GM21825 (cell line): ENCODE data around the gene SYAP1.
"Not testable (repeated sequence)": the region's sequence is repeated elsewhere in the genome, so short reads cannot be mapped to it uniquely, and the experiment has no call there.

ENCODE experiments used
- ATAC-seq: cut with Tn5 transposase; IDR thresholded peaks from one replicate; pipeline ENCODE4 v1.9.1; 2021; ENCODE audit warnings: mild to moderate bottlenecking, moderate library complexity; ENCODE audit not compliant: unreplicated experiment

Gene SYAP1

DNA sequence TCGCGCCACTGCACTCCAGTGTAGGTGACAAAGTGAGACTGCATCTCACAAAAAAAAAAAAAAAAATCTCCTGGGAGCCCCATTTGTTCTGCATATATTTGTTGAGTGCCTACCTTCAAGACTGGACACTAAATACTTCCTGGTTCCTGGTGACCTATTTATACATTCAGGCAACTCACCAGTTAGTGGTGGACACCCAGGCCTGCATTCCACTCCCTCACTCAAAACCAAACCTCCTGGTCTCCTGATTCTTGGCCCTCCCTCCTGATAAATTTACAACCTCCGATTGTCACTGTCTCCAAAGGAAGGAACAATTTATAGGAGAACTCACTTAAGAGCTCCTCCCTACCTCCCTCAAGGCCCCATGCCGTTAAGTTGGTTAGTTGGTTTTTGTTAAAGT is 3.1 kb downstream of the SYAP1 start:
- no peak for ATAC-seq

DNA sequence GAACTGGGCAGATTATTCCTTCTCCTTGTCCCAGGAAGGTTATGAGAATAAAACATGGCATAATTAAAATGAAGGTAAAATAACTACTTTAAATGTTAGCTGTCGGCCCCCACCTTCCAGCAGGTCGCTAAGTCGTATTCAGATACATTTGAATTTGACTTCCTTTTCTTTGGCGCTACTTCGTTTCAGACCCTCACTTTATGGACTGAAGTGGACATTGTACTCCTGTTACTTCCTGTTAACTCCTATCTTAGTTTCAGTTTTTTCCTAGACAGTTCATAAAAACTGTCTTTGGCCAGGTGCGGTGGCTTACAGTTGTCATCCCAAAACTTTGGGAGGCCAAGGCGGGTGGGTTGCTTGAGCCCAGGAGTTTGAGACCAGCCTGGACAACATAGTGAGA is 5.7 kb downstream of the SYAP1 start:
- no peak for ATAC-seq

DNA sequence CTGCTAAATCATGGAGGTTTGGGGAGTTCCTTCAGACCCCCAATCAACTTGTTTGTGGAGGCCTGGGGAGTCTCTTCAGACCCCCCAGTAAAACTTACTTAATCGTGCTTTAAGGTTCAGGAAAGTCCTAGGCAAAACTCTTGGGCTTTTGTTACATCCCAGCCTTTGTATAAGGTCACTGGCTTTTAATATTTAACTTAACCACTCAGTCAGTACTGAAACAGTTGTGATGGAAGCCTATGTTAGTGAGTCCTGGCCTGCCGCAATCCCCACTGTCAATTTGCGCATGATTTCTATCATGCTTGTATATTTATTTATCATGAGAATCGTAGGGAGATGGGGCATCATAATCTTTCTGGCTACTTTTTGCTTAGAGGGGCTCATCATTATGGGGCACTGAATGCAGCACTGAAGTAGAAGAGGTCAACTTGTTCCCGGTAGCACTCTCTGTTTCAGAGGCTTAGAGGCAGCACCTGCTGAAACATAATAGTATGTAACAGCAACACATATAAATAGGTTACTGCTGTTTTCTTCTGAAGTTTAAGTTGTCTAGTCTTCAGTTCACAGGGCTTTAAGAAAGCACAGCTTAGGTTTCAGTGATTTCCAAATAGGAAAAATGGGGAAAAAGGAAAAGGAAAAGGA is 7.1 kb downstream of the SYAP1 start:
- peak; percentile 85 for ATAC-seq

DNA sequence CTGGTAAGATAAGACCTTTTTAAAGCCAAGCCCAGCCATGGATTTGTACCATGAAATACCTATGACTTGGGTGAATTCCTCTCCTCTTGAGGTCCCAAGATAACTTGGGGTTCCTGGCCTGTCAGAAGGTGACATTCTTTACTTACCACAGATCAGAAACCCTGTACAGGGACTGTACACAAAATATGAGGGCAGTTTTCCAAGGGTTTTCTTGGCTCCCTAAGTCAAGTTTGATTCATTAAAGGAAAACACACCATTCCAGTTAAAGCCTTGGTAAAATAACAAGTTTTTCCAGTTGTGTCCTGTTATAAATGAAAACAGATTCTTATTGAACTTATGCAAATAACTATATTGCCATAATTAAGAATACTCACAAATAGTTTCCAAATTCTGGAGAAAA is 8.2 kb downstream of the SYAP1 start:
- ATAC-seq = no peak

DNA sequence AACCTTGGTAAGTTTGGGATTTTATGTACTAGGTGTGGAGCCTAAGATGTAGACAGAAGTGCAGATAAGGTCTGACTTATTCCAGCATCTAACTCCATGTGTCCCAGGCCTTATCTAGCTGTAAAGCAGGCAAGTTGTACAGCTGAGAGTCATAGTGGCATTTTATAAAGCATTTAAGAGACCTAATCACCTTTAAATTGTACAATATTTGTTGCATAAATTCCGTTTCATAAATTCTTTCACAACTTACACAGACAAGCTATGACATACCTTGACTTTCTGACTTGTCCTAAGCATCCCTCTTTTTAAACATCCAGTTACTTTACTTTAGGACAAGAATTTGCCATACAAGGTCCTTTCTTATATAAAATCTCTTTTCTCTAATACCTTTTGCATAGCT is 11.0 kb downstream of the SYAP1 start:
- ATAC-seq = no peak

DNA sequence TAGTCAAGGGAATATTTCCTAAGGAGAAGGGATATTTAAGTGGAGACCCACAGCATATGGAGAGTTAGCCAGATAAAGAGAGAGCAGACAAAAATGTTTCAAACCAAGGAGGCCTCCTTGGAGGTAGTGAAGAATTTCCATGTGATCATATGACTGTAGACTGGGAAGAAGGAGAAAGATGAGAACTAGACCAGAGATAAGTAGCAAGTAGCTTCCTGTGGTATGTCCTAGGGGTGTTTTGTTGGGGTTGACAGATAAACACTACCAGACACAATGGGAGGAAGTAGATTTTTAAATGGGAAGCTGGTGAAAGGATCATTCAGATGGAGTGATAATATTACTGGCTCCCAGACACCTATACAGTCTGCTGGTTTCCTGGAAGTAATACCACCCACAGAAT is 13.6 kb downstream of the SYAP1 start:
- ATAC-seq = no peak

DNA sequence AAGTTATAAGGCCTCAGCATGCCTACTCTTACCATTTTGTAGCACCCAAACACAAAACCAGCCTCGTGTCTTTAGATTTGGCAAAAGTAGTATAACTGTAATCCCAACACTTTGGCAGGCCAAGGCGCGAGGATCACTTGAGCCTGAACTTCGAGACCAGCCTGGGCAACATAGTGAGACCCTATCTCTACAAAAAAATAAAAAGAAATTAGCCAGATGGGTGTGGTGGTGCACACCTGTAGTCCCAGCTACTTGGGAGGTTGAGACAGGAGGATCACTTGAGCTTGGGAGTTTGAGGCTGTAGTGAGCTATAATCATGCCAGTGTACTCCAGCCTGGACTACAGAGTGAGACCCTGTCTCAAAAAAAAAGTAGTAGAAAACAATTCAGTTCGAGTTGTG is 17.6 kb downstream of the SYAP1 start:
- no peak for ATAC-seq

DNA sequence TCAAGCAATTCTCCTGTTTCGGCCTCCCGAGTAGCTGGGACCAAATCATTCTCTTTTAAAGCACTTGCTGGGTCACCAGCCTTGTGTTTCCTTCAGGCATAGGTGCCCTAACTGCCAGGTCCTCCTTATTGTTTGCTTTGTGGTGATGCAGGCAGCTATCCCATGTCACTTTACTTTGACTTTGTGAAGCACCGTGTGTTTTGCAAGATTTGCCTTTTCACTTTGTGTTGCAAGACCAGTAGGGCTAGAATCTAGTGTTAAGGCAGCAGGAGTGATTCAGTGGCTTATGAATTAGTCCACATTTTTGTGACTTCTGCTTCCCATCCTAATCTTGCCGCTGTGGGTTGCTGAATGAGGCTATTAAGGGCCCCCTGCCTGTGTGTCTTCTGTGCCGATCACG is 20.2 kb downstream of the SYAP1 start:
- no peak for ATAC-seq

DNA sequence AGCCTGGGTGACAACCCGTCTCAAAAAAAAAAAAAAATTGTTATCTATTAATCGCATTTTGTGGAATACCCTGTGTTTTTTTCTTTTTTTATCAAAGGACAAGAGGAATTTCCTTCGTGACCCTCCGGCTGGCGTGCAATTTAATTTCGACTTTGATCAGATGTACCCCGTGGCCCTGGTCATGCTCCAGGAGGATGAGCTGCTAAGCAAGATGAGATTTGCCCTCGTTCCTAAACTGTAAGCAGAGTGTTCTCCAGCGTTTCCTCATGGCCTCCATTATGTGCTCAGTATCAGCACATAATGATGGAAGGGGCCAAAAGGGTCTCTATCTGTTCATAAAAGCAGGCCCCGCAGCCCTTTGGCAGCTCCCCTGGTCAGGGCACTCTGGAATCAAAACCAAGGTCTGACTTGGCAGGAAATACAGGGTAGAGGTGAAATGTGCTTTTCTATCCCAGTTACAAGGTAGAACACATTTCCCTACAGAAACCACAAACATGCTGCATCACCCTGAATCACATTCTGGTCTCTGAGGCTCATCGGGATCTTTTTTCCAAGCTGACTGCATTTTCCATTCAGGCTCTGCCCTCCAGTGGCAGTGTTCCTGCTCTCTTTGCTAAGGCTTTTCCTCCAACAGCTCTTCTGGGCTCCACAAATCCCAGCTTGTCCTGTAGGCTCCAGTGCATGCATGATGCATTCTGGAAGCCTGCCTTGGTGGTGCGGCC is 24.4 kb downstream of the SYAP1 start:
- no peak for ATAC-seq

DNA sequence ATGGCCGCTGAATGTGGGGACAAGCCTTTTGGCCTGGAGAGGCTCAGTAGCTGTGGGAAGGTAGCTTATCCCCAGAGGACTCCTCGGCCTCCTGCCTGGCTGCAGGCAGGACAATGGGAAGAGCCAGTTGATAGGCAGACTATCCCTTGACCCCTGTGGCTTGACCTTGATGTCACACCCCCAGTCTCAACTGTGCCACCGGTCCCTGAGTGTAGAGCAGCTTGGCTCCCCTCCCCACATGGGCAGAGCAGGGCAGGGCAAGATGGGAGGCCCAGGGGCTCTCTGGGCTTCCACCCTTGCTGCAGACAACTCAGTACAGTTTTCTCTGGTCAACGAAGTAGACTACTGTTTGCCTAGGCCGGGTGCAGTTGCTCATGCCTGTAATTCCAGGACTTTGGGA is 25.7 kb downstream of the SYAP1 start:
- ATAC-seq = no peak

DNA sequence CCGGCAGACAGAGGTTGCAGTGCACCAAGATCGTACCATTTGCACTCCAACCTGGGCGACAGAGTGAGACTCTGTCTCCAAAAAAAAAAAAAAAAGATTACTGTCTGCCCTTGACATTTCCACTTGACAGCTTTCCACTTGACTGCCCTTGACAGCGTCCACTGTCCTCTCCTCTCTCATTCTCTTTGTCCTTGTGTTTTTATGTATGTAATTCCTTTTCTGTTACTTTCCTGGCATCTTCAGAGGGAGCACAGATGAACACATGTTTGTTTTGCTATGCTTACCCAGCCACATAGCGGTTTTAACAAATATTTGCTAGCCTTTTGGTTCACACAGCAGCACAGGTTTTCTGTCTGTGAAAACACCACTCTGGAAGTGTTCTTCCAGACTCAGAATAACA is 26.2 kb downstream of the SYAP1 start:
- no peak for ATAC-seq

DNA sequence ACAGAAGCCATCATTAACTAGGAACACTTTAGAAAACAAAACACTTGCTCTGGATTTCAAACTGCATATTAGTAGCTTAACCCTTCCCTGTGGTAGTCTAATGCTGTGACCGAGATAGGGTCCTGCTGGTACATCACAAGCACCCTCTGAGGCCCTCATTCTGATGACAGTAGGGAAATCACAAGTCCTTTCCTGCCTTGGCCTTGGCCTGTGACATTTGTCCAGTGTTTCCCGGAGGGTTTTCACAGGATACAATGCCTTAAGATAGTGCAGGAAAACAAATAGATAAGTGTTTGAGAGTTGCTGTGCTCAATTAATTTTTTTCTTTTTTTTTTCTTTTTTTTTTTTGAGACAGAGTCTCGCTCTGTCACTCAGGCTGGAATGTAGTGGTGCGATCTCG is 29.0 kb downstream of the SYAP1 start:
- ATAC-seq = no peak

DNA sequence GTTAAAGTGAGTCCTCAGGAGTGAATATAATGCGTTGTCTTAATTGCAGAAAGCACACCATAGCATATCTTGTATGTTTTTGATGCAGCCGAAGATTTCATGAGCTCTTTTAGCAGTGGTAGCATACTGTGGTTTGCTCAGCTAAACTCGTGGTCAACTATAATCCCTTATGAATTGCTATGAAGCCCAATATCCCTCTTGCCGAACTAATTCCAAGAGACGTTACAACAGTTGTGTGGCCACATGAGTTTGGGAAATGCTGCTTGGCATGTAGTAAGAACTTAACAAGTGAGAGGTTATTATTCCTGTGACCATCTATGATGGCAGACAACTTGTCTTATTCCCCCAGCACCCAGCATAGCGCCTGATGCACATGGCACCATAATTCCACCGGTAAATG is 30.7 kb downstream of the SYAP1 start:
- ATAC-seq = no peak

DNA sequence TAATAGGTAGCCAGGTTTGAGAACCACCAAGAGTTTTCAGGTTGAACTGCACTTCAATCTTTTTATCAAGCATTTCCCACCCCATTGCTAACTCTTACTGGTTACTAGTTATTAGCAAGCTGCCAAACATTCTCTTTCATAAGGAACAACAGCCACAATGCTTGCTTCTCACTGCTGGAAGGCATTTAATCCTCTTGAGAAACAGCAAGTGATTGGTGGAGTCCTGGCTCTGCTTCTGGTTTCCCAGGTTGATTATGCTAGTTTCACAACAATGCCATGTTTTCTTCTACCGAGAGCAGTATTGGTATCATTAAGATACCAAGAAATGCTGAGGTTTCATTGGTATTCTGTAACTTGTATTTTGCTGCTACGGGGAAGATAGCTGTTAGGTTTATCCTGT is 34.6 kb downstream of the SYAP1 start:
- no peak for ATAC-seq

DNA sequence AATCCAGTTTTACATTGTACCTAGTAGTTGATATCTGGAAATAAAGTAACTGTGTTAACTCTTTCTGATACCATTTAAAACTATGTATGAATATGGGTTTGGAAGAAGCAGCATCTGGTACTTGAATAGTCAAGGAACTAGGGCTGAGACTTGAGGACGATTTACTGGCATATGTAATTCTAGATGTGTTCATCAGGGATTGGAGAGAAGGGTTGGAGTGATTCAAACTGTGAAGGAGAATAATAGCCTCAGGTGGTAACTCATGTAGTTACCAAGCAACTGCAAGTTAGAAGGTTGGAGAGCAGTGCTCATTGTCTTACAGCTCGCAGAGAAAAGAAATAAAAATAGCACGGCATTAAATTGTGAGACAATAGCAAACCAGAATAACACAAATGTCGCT is 37.3 kb downstream of the SYAP1 start:
- ATAC-seq = no peak

DNA sequence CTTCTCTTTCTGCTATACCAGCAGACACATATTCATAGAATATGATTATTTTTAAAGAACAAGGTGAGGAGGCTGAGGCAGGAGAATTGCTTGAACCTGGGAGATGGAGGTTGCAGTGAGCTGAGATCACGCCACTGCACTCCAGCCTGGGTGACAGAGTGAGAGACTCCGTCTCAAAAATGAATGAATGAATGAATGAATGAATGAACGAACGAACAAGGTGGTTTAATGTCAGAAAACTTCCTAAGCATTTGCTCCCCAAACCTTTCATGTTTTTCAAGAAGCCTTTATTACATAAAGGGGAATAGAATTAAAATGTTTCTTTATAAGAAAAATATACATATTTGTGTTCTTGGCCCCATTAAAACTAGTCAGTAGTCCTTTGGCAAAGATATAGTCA is 42.1 kb downstream of the SYAP1 start:
- not testable (repeated sequence) for ATAC-seq

DNA sequence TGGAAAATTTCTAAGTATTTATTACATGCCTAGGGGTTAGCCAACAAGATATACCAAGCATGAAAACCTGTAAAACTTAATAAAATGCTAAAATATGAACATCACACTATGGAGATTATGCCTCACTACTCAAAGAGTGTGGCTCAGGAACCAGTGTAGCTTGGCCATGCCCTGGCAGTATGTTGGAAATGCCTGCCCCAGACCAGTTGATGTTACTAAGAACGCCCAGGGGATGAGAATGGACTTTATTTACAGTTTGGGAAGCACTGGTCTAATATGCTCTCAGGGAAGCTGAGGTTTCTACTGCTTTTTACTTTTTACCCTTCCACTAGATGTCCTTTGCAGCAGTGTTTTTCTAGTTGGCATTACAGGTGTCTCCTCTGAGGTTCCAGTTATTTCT is 43.2 kb downstream of the SYAP1 start:
- ATAC-seq = no peak

DNA sequence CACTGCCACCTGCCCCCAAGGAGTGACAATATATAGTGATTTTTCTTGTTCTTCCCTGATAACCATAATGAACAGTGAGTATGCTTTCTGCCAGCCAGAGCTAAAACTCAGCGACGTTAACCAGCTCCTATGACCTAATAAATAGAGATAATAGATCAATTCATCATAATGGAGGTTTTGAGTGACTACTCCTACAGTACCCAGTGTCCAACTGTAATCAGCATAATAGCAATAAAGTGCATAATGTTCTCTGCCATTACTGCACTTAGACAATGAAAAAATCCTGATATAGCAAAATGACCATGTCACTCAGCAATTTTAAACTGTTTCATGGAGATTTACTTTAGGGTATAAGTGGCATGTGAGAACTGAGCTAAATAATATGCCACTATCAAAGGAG is 46.2 kb downstream of the SYAP1 start:
- no peak for ATAC-seq

DNA sequence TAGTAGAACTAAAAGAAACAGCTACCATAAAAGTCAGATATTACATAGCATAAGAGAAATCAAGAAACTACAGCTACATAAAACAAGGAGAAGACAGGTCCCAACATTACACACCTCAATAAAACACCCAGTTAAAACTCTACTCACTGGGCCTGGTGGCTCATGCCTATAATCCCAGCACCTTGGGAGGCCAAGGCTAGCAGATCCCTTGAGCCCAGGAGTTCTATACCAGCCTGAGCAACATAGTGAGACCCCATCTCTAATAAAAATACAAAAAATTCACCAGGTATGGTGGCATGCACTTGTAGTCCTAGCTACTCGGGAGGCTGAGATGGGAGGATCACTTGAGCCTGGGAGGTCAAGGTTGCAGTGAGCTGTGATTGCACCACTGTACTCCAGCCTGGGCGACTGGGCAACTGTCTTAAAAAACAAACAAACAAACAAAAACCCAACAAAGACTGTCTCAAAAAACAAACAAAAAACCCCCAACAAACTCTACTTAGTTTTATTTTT is 51.6 kb downstream of the SYAP1 start:
- no peak for ATAC-seq

DNA sequence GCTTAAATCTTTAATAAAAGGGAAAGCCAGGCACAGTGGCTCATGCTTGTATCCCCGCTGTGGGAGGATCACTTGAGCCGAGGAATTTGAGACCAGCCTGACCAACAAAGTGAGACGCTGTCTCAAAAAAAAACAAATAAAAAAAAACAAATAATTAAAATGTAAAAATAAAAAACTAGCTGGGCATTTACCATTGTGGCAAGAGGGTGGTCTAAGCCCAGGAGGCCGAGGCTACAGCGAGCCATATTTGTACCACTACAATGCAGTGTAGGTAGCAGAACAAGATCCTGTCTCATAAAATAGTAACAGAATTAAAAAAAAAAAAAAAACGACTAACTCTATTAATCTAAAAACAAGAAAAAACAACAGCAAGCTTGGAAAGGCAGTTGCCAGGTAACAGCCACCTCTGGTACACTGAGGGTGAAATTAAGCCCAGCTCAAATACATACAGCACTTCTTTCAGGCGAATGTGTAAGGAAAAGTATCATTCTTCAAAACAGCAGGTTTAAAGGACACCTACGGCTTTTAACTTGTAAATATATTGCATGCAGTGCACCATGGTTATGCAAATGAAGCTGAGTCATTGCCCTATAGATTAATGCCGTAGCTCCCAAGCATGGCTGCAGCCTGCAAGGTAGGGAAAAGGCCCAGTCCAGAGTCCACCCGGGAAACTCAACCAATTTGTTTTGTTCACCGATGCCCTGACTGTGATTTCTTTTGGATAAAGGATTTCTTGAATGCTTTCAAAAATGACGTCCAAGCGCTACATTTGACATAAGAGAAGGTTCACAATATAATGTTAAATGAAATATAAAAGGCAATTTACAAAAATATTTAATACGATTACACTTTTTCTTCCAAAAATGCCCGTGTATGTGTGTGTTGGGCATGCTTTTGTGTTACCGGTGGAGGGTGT is 52.3 kb downstream of the SYAP1 start:
- no peak for ATAC-seq

DNA sequence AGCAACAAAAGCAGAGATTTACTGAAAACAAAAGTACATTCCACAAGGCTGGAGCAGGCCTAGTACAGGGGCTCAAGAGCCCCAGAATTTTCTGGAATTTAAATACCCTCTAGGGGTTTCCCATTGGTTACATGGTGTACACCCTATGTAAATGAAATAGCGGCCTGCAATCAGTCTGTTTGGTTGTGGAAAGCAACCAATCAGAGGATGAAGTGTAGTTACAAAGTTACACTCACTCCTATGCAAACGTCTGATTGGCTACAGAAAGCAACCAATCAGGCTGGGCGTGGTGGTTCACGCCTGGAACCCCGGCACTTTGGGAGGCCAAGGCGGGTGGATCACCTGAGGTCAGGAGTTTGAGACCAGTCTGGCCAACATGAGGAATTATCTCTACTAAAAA is 53.0 kb downstream of the SYAP1 start:
- ATAC-seq = no peak

DNA sequence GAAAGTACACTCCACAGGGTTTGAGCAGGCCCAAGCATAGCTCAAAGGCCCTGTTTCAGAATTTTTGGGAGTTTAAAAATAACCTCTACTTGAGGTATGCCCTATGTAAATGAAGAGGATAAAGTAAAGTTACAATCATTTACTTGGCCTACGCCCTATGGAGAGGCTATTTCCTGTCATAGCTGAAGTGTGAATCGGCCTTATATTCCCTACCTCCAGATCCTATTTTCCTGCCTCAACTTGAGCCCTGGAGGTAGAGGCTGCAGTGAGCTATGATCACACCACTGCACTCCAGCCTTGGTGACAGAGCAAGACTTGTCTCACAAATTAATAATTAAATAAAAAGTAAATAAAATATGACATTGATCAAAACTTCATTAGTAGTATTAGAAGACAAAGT is 55.3 kb downstream of the SYAP1 start:
- no peak for ATAC-seq
